Measurements from ENCODE around the gene DAGLA.
"Not testable (repeated sequence)": the region's sequence is repeated elsewhere in the genome, so short reads cannot be mapped to it uniquely, and the experiment has no call there.

DAGLA gene

DNA sequence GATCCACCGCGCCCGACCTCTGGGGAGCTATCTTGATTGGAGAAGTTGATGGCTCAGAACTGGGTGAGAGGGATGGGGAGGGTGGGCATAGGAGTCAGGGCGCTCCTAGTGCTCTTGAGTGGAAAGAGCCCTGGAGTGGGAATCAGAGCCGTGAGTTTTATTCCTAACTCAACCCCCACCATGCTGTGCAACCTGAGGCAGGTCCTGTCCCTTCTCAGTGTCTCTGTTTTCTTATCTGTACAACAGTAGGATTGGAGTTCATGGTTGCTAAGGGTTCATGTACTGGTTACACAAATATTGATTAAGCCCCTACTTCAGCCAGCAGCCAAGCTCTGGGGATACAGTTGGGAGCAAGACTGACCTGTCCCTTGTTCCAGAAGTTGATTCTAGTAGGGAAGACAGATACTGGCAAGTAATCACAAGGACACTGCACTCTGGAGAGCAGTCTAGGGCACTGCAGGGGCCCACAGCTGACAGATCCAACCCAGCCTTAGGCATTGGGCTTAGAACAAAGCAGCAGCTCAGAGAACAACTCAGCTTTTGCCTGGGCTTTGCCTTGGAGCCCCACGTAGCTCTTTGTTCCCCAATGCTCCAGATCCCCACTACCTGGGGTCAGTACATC is 12.4 kb upstream of the DAGLA start:
- Histone ChIP-seq H3K27ac (ENCODE audit: low read depth, low read length) (no peak overlapping the region), H3K9me3 (ENCODE audit: control insufficient read depth in 1 of 2, low read length in 2 of 2) (no peaks in the 10 kb centered on the region), H3K36me3 (ENCODE audit: control insufficient read depth in 1 of 2, insufficient read depth in 2 of 2, low read length in 2 of 2) (no peaks in the 10 kb centered on the region), H3K4me3 (ENCODE audit: low read depth in 1 of 2, low read length in 2 of 2) (no peak overlapping the region), H3K27me3 (ENCODE audit: control insufficient read depth in 1 of 2, insufficient read depth in 2 of 2, low read length in 2 of 2) (no peaks in the 10 kb centered on the region), H3K9ac (ENCODE audit: low read depth in 1 of 2, low read length in 2 of 2) (no peak overlapping the region), H3K4me1 (ENCODE audit: control insufficient read depth in 1 of 2, insufficient read depth in 2 of 2, low read length in 2 of 2) (peaks cover 9% of the 10 kb centered on the region in 2 donors)

DNA sequence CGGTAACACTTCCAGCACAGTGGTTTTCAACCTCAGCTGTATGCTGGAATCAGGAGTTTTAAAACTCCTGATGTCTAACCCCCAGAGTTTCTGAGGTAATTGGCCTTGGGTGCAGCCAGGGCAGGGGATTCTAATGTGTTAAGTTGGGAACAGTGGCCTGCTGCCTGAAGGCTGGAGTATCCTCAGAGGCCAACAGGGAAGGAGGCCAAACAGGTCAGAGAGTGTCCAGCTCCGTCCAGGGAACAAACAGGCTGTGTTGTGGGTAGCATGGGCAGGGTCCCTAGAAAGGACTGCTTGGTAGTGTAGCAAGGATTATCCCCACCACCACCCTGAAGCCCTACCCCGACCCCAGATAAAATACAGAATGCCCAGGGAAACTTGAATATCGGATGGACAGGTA is 10.8 kb upstream of the DAGLA start:
- Histone ChIP-seq H3K27me3 (ENCODE audit: control insufficient read depth in 1 of 2, insufficient read depth in 2 of 2, low read length in 2 of 2) (peaks cover 0 to 1% of the 10 kb centered on the region in 2 donors), H3K4me3 (ENCODE audit: low read depth in 1 of 2, low read length in 2 of 2) (no peak overlapping the region), H3K27ac (ENCODE audit: low read depth, low read length) (no peak overlapping the region), H3K9me3 (ENCODE audit: control insufficient read depth in 1 of 2, low read length in 2 of 2) (no peaks in the 10 kb centered on the region), H3K9ac (ENCODE audit: low read depth in 1 of 2, low read length in 2 of 2) (no peak overlapping the region), H3K36me3 (ENCODE audit: control insufficient read depth in 1 of 2, insufficient read depth in 2 of 2, low read length in 2 of 2) (no peaks in the 10 kb centered on the region), H3K4me1 (ENCODE audit: control insufficient read depth in 1 of 2, insufficient read depth in 2 of 2, low read length in 2 of 2) (peaks cover 9% of the 10 kb centered on the region in 2 donors)

DNA sequence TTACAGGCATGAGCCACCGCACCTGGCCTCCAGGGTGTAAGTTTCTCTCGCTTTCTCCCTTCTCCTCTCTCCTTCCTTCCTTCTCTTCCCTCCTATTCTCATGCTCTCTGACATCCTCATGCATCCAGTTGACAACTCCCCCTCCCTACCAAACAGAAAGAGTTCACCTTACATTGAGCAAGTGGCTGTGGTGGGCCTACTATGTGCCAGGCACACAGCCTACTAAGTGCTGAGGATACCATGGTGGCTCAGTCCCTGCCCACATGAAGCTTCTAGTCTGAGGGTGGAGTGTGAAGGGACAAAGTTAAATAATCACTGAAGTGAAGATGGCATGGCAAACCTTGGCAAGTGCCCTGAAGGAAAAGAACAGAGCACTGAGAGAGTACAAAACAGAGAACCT is 9.6 kb upstream of the DAGLA start:
- Histone ChIP-seq H3K27ac (ENCODE audit: low read depth, low read length) (no peak overlapping the region), H3K36me3 (ENCODE audit: control insufficient read depth in 1 of 2, insufficient read depth in 2 of 2, low read length in 2 of 2) (no peaks in the 10 kb centered on the region), H3K9ac (ENCODE audit: low read depth in 1 of 2, low read length in 2 of 2) (no peak overlapping the region), H3K4me1 (ENCODE audit: control insufficient read depth in 1 of 2, insufficient read depth in 2 of 2, low read length in 2 of 2) (peaks cover 9% of the 10 kb centered on the region in 2 donors), H3K27me3 (ENCODE audit: control insufficient read depth in 1 of 2, insufficient read depth in 2 of 2, low read length in 2 of 2) (peaks cover 0 to 3% of the 10 kb centered on the region in 2 donors), H3K9me3 (ENCODE audit: control insufficient read depth in 1 of 2, low read length in 2 of 2) (no peaks in the 10 kb centered on the region), H3K4me3 (ENCODE audit: low read depth in 1 of 2, low read length in 2 of 2) (no peak overlapping the region)

DNA sequence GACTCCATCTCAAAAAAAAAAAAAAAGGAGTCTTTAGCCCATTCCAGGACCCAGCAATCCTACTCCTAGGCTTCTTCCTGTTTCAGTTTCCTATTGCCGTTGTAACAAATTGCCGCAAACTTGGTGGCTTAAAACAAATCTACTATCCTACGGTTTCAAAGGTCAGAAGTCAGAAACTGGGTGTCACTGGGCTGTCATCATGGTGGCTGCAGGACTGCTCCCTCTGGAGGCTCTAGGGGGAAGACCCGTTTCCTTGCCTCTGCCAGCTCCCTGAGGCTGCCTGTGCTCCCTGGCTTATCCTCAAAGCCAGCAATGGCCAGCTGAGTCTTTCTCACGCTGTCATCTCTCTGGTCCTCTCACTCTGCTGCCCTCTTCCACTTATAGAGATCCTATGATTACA is 8.7 kb upstream of the DAGLA start:
- H3K27ac ChIP-seq (ENCODE audit: low read depth, low read length), result no peak overlapping the region
- no peak overlapping the region for H3K4me3 ChIP-seq (ENCODE audit: low read depth in 1 of 2, low read length in 2 of 2)
- H3K9me3 ChIP-seq (ENCODE audit: control insufficient read depth in 1 of 2, low read length in 2 of 2), result no peaks in the 10 kb centered on the region
- H3K9ac ChIP-seq (ENCODE audit: low read depth in 1 of 2, low read length in 2 of 2), result no peak overlapping the region
- no peaks in the 10 kb centered on the region for H3K36me3 ChIP-seq (ENCODE audit: control insufficient read depth in 1 of 2, insufficient read depth in 2 of 2, low read length in 2 of 2)
- H3K4me1 ChIP-seq (ENCODE audit: control insufficient read depth in 1 of 2, insufficient read depth in 2 of 2, low read length in 2 of 2), result peaks cover 7% of the 10 kb centered on the region in 2 donors
- H3K27me3 ChIP-seq (ENCODE audit: control insufficient read depth in 1 of 2, insufficient read depth in 2 of 2, low read length in 2 of 2), result peaks cover 0 to 3% of the 10 kb centered on the region in 2 donors

DNA sequence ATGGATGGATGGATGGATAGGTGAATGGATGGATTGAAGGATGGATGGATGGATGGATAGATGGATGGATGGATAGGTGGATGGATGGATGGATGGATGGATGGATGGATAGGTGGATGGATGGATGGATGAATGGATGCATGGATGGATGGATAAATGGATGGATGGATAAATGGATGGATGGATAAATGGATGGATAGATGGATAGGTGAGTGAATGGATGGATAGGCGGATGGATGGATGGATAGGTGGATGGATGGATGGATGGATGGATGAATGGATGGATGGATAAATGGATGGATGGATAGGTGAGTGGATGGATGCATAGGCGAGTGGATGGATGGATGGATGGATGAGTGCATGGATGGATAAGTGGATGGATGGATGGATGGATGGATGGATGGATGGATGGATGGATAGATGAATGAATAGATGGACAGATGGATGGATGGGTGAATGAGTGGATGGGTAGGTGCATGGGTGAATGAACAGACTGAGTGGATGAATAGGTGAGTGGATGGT is 6.2 kb upstream of the DAGLA start:
- H3K9me3 ChIP-seq (ENCODE audit: control insufficient read depth in 1 of 2, low read length in 2 of 2), result not testable (repeated sequence)

GRCh38 chr11:61675826-61676225 is 4.4 kb upstream of the DAGLA start:
- no peak overlapping the region for H3K4me3 ChIP-seq (ENCODE audit: low read depth in 1 of 2, low read length in 2 of 2)
- no peak overlapping the region for H3K27ac ChIP-seq (ENCODE audit: low read depth, low read length)
- peaks cover 0 to 7% of the 10 kb centered on the region in 2 donors for H3K27me3 ChIP-seq (ENCODE audit: control insufficient read depth in 1 of 2, insufficient read depth in 2 of 2, low read length in 2 of 2)
- H3K9me3 ChIP-seq (ENCODE audit: control insufficient read depth in 1 of 2, low read length in 2 of 2), result no peaks in the 10 kb centered on the region
- peaks cover 3 to 7% of the 10 kb centered on the region in 2 donors for H3K4me1 ChIP-seq (ENCODE audit: control insufficient read depth in 1 of 2, insufficient read depth in 2 of 2, low read length in 2 of 2)
- no peaks in the 10 kb centered on the region for H3K36me3 ChIP-seq (ENCODE audit: control insufficient read depth in 1 of 2, insufficient read depth in 2 of 2, low read length in 2 of 2)
- H3K9ac ChIP-seq (ENCODE audit: low read depth in 1 of 2, low read length in 2 of 2), result no peak overlapping the region

More for the DNA sequence above, 6.2 kb upstream of the DAGLA start:
- H3K4me3 ChIP-seq (ENCODE audit: low read depth in 1 of 2, low read length in 2 of 2); H3K36me3 ChIP-seq (ENCODE audit: control insufficient read depth in 1 of 2, insufficient read depth in 2 of 2, low read length in 2 of 2); H3K27ac ChIP-seq (ENCODE audit: low read depth, low read length); H3K4me1 ChIP-seq (ENCODE audit: control insufficient read depth in 1 of 2, insufficient read depth in 2 of 2, low read length in 2 of 2); H3K27me3 ChIP-seq (ENCODE audit: control insufficient read depth in 1 of 2, insufficient read depth in 2 of 2, low read length in 2 of 2); H3K9ac ChIP-seq (ENCODE audit: low read depth in 1 of 2, low read length in 2 of 2): not testable (repeated sequence)

DNA sequence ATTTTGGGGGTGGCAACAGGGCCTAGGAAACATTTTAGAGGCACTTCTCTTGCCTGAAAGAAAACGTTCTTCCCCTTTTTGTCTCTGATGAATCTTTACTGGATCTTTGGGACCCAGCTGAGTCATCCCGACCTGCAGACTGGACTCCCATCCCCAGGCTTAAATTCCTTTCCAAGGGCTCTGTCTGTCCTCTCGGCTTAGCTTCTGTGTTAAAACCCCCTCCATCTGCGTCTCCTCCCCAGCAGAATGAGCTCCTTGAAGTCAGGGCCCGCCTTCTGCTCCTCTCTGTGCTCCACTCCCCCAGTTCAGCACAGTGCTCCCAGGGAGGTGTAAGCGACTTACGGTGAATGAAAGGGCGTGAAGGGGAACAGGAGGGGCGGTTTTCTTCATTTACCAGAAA is 895 bp upstream of the DAGLA start:
- Histone ChIP-seq H3K27me3 (ENCODE audit: control insufficient read depth in 1 of 2, insufficient read depth in 2 of 2, low read length in 2 of 2) (peaks cover 0 to 15% of the 10 kb centered on the region in 2 donors), H3K36me3 (ENCODE audit: control insufficient read depth in 1 of 2, insufficient read depth in 2 of 2, low read length in 2 of 2) (no peaks in the 10 kb centered on the region), H3K9ac (ENCODE audit: low read depth in 1 of 2, low read length in 2 of 2) (no peak overlapping the region), H3K27ac (ENCODE audit: low read depth, low read length) (no peak overlapping the region), H3K9me3 (ENCODE audit: control insufficient read depth in 1 of 2, low read length in 2 of 2) (no peaks in the 10 kb centered on the region), H3K4me3 (ENCODE audit: low read depth in 1 of 2, low read length in 2 of 2) (no peak overlapping the region), H3K4me1 (ENCODE audit: control insufficient read depth in 1 of 2, insufficient read depth in 2 of 2, low read length in 2 of 2) (peaks cover 36 to 39% of the 10 kb centered on the region in 2 donors)

GRCh38 chr11:61680622-61681221 is 531 bp downstream of the DAGLA start:
- Histone ChIP-seq H3K9ac (ENCODE audit: low read depth in 1 of 2, low read length in 2 of 2) (peak overlapping the region in 1 of 2 donors; percentile 4), H3K4me3 (ENCODE audit: low read depth in 1 of 2, low read length in 2 of 2) (peak overlapping the region; percentile 63 to 65), H3K27ac (ENCODE audit: low read depth, low read length) (no peak overlapping the region), H3K4me1 (ENCODE audit: control insufficient read depth in 1 of 2, insufficient read depth in 2 of 2, low read length in 2 of 2) (peaks cover 36 to 39% of the 10 kb centered on the region in 2 donors), H3K27me3 (ENCODE audit: control insufficient read depth in 1 of 2, insufficient read depth in 2 of 2, low read length in 2 of 2) (peaks cover 0 to 13% of the 10 kb centered on the region in 2 donors), H3K9me3 (ENCODE audit: control insufficient read depth in 1 of 2, low read length in 2 of 2) (no peaks in the 10 kb centered on the region), H3K36me3 (ENCODE audit: control insufficient read depth in 1 of 2, insufficient read depth in 2 of 2, low read length in 2 of 2) (no peaks in the 10 kb centered on the region)

DNA sequence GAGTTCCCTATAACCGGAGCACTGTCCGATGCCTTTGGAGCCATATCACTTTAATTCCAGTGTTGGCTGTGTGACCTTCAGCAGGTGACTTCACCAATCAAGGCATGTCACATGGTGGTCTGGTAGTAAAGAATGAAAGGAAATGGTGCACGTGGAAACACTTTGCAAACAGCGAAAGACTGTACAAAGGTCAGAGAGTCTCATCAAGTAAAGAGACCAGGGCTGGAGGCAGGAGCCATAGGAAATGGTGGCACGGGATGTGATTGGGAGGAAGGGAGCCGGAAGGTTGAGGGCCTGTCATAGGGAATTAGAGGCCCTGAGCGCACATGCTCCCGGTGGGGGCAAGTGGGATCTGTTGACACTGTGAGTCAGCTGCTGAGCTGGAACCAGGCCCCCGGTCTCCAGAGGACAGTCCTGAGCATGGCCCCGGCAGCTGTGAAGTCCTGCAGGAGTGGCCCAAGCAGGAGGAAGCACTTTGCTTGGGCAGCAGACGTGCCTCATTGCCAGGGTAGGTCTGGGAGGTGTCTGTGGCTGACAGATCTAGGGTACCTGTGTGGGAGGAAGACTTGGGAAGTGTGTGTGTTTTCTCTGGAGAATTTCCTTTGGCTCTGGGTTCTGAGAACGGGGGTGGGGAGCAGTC is 2.0 kb downstream of the DAGLA start:
- Histone ChIP-seq H3K27ac (ENCODE audit: low read depth, low read length) (no peak overlapping the region), H3K9ac (ENCODE audit: low read depth in 1 of 2, low read length in 2 of 2) (no peak overlapping the region), H3K27me3 (ENCODE audit: control insufficient read depth in 1 of 2, insufficient read depth in 2 of 2, low read length in 2 of 2) (peaks cover 0 to 9% of the 10 kb centered on the region in 2 donors), H3K4me3 (ENCODE audit: low read depth in 1 of 2, low read length in 2 of 2) (peak overlapping the region; percentile 6 to 51), H3K36me3 (ENCODE audit: control insufficient read depth in 1 of 2, insufficient read depth in 2 of 2, low read length in 2 of 2) (no peaks in the 10 kb centered on the region), H3K9me3 (ENCODE audit: control insufficient read depth in 1 of 2, low read length in 2 of 2) (no peaks in the 10 kb centered on the region), H3K4me1 (ENCODE audit: control insufficient read depth in 1 of 2, insufficient read depth in 2 of 2, low read length in 2 of 2) (peaks cover 38 to 39% of the 10 kb centered on the region in 2 donors)
